NCI-H128 (cell line): Measurements from ENCODE around the gene COX14.
"Not testable (repeated sequence)": the region's sequence is repeated elsewhere in the genome, so short reads cannot be mapped to it uniquely, and the experiment has no call there.

Experiments used
- DNase-seq: peaks from one replicate; lab custom pipeline; 2025; ENCODE audit not compliant: unreplicated experiment; lab: John Stamatoyannopoulos, UW

COX14 gene

GRCh38 chr12:50151047-50151687 is 39.1 kb downstream of the COX14 start:
- no peak for DNase-seq

GRCh38 chr12:50154947-50155346 is 42.9 kb downstream of the COX14 start:
- not testable (repeated sequence) for DNase-seq

GRCh38 chr12:50156641-50157040 is 44.6 kb downstream of the COX14 start:
- DNase-seq = no peak

GRCh38 chr12:50157259-50157658 is 45.2 kb downstream of the COX14 start:
- DNase-seq = no peak

GRCh38 chr12:50160643-50161042 is 48.6 kb downstream of the COX14 start:
- no peak for DNase-seq

- no peak for DNase-seq
These were observed 50.2 kb downstream of the COX14 start for GRCh38 chr12:50162230-50162629.

GRCh38 chr12:50164963-50165362 is 52.9 kb downstream of the COX14 start:
- no peak for DNase-seq

- no peak for DNase-seq
These were observed 54.7 kb downstream of the COX14 start for GRCh38 chr12:50166799-50167048.

- DNase-seq = peak; percentile 99
These were observed 55.2 kb downstream of the COX14 start, which contains the start of gene CERS5 for GRCh38 chr12:50167049-50167828. TSS of gene CERS5 (minus strand) at chr12:50167369. CDS start at chr12:50167297, 72 bp downstream.
